Loucy (cell line): ENCODE data around the gene CSGALNACT2.

Source experiments
- EZH2phosphoT487 ChIP-seq: fragments of 200-600 bp; IDR thresholded peaks from 2 replicates; pipeline ENCODE4 v1.6.1; 2018; ENCODE audit warnings: antibody characterized with exemption, mild to moderate bottlenecking, moderate library complexity, borderline replicate concordance
- TF ChIP-seq, protein P1 (sequence below): fragments of 200-600 bp; sonication (generic); conservative IDR thresholded peaks from 2 replicates; pipeline ENCODE4 v1.5.1; 2014; ENCODE audit warnings: mild to moderate bottlenecking, antibody characterized with exemption, low read length

DNA sequence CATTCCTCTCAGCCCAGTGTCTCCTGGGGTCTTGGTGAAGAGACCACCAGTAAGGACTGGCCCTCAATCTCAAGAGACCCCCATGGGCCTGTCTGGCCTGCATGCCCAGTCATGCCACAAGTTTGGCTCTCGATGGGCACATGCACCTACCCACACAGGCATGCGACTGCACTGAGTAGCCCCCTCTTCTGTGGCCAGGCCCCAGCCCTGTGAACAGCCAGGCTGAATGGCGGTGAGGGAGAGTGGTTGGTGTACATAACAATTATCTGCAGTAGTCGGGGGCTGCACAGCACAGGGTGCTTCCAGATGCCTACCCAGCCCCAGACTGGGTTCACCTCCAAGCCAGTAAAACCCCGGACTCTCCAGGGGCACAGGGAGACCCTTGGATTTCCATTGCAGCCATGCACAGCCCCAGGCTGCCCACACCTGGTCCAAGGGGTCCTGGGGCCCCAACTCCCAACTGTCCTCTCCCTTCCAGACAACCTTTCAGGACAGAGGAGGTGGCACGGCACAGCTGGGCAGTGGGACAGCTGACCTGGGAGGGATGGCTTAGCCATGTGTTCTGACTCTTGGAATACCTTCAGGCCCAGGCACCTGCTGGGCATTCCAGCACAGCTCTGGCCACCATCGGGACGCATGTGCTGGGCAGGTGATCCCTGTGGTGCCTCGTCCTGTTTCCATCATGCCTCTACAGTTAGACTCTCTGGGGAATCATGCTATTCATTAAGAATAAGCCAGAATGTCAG lies 21.0 kb upstream of the CSGALNACT2 start:
- TF ChIP-seq, protein P1, sequence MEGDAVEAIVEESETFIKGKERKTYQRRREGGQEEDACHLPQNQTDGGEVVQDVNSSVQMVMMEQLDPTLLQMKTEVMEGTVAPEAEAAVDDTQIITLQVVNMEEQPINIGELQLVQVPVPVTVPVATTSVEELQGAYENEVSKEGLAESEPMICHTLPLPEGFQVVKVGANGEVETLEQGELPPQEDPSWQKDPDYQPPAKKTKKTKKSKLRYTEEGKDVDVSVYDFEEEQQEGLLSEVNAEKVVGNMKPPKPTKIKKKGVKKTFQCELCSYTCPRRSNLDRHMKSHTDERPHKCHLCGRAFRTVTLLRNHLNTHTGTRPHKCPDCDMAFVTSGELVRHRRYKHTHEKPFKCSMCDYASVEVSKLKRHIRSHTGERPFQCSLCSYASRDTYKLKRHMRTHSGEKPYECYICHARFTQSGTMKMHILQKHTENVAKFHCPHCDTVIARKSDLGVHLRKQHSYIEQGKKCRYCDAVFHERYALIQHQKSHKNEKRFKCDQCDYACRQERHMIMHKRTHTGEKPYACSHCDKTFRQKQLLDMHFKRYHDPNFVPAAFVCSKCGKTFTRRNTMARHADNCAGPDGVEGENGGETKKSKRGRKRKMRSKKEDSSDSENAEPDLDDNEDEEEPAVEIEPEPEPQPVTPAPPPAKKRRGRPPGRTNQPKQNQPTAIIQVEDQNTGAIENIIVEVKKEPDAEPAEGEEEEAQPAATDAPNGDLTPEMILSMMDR: no peak
- TF ChIP-seq EZH2phosphoT487: no peak
